ENCODE results near the gene PLA2R1. TPM values are rescaled to one million over a fixed set of nuclear protein-coding genes. Genes with fewer than 3 reads are reported as not detected.
A peak's percentile ranks its signal among the peaks of the same experiment; 100 is the strongest.

PLA2R1 gene
- total and polyA plus RNA-seq, 10 of the 15 experiments (the other 5 are each of a cell fraction or from before 2014, with no cell fraction given), result 0.01 to 0.05 (median 0.02) TPM; not detected in 6

GRCh38 chr2:159904959-159905305 lies 157.5 kb downstream of the PLA2R1 start (continued):
- TF ChIP-seq ZBTB11 (CRISPR knock-in tag; IDR thresholded peaks at IDR 0.05), result no peak
- TF ChIP-seq PRDM15 (CRISPR knock-in tag; IDR thresholded peaks at IDR 0.05), result no peak
- TF ChIP-seq DPF2 (IDR thresholded peaks at IDR 0.05), result peak; percentile 81
- TF ChIP-seq RBBP5 (conservative IDR thresholded peaks at IDR 0.05), result no peak
- TF ChIP-seq LARP7 (IDR thresholded peaks at IDR 0.05), result no peak
- TF ChIP-seq NRF1 (conservative IDR thresholded peaks at IDR 0.05; ENCODE audit: low read depth, low read length), result no peak
- TF ChIP-seq SMC3 (IDR thresholded peaks at IDR 0.05; ENCODE audit: borderline replicate concordance, low read length), result no peak
- TF ChIP-seq PKNOX1 (IDR thresholded peaks at IDR 0.05), result peak; percentile 69
- no peak for TF ChIP-seq PBX3 (IDR thresholded peaks at IDR 0.05; ENCODE audit: insufficient replicate concordance, low read depth, low read length)
- TF ChIP-seq ZNF274 (IDR thresholded peaks at IDR 0.05; ENCODE audit: insufficient read depth, insufficient read length), result no peak
- no peak for TF ChIP-seq ZSCAN29 (IDR thresholded peaks at IDR 0.05)
- TF ChIP-seq EED (IDR thresholded peaks at IDR 0.05; ENCODE audit: low read depth), result peak; percentile 84
- TF ChIP-seq ZBED1 (IDR thresholded peaks at IDR 0.05; ENCODE audit: borderline replicate concordance), result no peak
- no peak for TF ChIP-seq CHD4 (IDR thresholded peaks at IDR 0.05)
- TF ChIP-seq ZNF24 (IDR thresholded peaks at IDR 0.05), result no peak
- peak; percentile 96; a peak in 3 of 4 replicates for TF ChIP-seq IKZF2 (IDR thresholded peaks at IDR 0.05)
- TF ChIP-seq IKZF1 (conservative IDR thresholded peaks at IDR 0.05), result peak; percentile 97
- TF ChIP-seq IRF3 (IDR thresholded peaks at IDR 0.05), result no peak
- TF ChIP-seq ESRRA (IDR thresholded peaks at IDR 0.05; ENCODE audit: low read length), result no peak
- TF ChIP-seq JUNB (IDR thresholded peaks at IDR 0.05), result no peak
